Measurements from ENCODE around the gene CCDC177.

GRCh38 chr14:69567563-69567962, 7.1 kb downstream of the CCDC177 start:
- TF ChIP-seq MAX (IDR thresholded peaks at IDR 0.05) (no peak), POLR2AphosphoS5 (IDR thresholded peaks at IDR 0.05; ENCODE audit: low read depth, low read length) (no peak), POLR2A (IDR thresholded peaks at IDR 0.05; ENCODE audit: control extremely low read depth in 1 of 2, low read depth in 2 of 2, low read length in 2 of 2) (no peak), TEAD4 (IDR thresholded peaks at IDR 0.05; ENCODE audit: low read depth, low read length) (no peak), CTCF (IDR thresholded peaks at IDR 0.05; ENCODE audit: control extremely low read depth in 1 of 3, insufficient read depth in 1 of 3, low read depth in 1 of 3, low read length in 3 of 3) (no peak), PHF8 (conservative IDR thresholded peaks at IDR 0.05; ENCODE audit: low read depth, low read length) (no peak), YY1 (IDR thresholded peaks at IDR 0.05; ENCODE audit: low read depth, low read length) (no peak), MAFK (IDR thresholded peaks at IDR 0.05; ENCODE audit: low read depth, low read length) (no peak)
